GM23248 (cell line): Measurements from ENCODE around the gene ERC2. TPM values are rescaled to one million over a fixed set of nuclear protein-coding genes. Genes with fewer than 3 reads are reported as not detected.

Experiments used
- DNase-seq: peaks from one replicate; pipeline ENCODE4 v3.0.0-alpha.2; 2015
- H2AFZ ChIP-seq: fragments of 200-600 bp; sonication (generic); 2 replicates; pipeline ENCODE4 v1.6.1; 2016; ENCODE audit warnings: antibody characterized with exemption
- H3F3A ChIP-seq: fragments of 200-600 bp; sonication (generic); 2 replicates; pipeline ENCODE4 v1.6.1; 2016; ENCODE audit warnings: mild to moderate bottlenecking, antibody characterized with exemption, mixed run types; ENCODE audit not compliant: insufficient read depth
- H3K27ac ChIP-seq: fragments of 200-600 bp; sonication (generic); 2 replicates; pipeline ENCODE4 v1.5.1; 2016; ENCODE audit warnings: mild to moderate bottlenecking
- H3K27me3 ChIP-seq: fragments of 200-600 bp; sonication (generic); replicated peaks from 2 replicates; pipeline ENCODE4 v1.6.1; 2016; ENCODE audit warnings: mild to moderate bottlenecking; ENCODE audit not compliant: insufficient read depth
- H3K36me3 ChIP-seq: fragments of 200-600 bp; sonication (generic); 2 replicates; pipeline ENCODE4 v1.6.1; 2016; ENCODE audit warnings: low read depth, mild to moderate bottlenecking
- H3K4me1 ChIP-seq: fragments of 200-600 bp; sonication (generic); 2 replicates; pipeline ENCODE4 v1.6.1; 2016; ENCODE audit warnings: mild to moderate bottlenecking; ENCODE audit not compliant: insufficient read depth
- H3K4me2 ChIP-seq: fragments of 200-600 bp; sonication (generic); one replicate; pipeline ENCODE4 v1.6.1; 2016; ENCODE audit warnings: mild to moderate bottlenecking; ENCODE audit not compliant: unreplicated experiment
- H3K4me3 ChIP-seq: fragments of 200-600 bp; sonication (generic); 2 replicates; pipeline ENCODE4 v1.5.1; 2016; ENCODE audit warnings: mild to moderate bottlenecking
- H3K79me2 ChIP-seq: fragments of 200-600 bp; sonication (generic); 2 replicates; pipeline ENCODE4 v1.6.1; 2016; ENCODE audit warnings: mild to moderate bottlenecking; ENCODE audit not compliant: insufficient read depth
- H3K9ac ChIP-seq: fragments of 200-600 bp; sonication (generic); 2 replicates; pipeline ENCODE4 v1.6.1; 2016; ENCODE audit warnings: mild to moderate bottlenecking
- H3K9me2 ChIP-seq: fragments of 200-600 bp; sonication (generic); 2 replicates; pipeline ENCODE4 v1.6.1; 2016; ENCODE audit warnings: mixed run types, mild to moderate bottlenecking, moderate library complexity; ENCODE audit not compliant: insufficient read depth
- H3K9me3 ChIP-seq: fragments of 200-600 bp; sonication (generic); one replicate; pipeline ENCODE4 v1.6.1; 2017; ENCODE audit warnings: low read depth
- H4K20me1 ChIP-seq: fragments of 200-600 bp; sonication (generic); 2 replicates; pipeline ENCODE4 v1.6.0; 2016; ENCODE audit not compliant: insufficient read depth
- EZH2 ChIP-seq: fragments of 200-600 bp; sonication (generic); IDR thresholded peaks from 2 replicates; pipeline ENCODE4 v1.6.1; 2018; ENCODE audit warnings: antibody characterized with exemption, mild to moderate bottlenecking; ENCODE audit not compliant: insufficient read depth, poor library complexity, severe bottlenecking
- EZH2phosphoT487 ChIP-seq: fragments of 200-600 bp; sonication (generic); IDR thresholded peaks from 2 replicates; pipeline ENCODE4 v1.6.1; 2018; ENCODE audit warnings: antibody characterized with exemption, moderate library complexity, mild to moderate bottlenecking, low read depth; ENCODE audit not compliant: insufficient read depth
- WGBS, 2 experiments: methylation state at CpG; one replicate each; pipeline ENCODE4 v1.1.6; 2015 to 2017; ENCODE audit warnings: low lambda C conversion rate in 2 of 2, low coverage in 1 of 2; ENCODE audit errors: missing lambda C conversion rate in 2 of 2; 5-methylcytosine and 5-hydroxymethylcytosine counted together
- in situ Hi-C: fragments of 300-500 bp; cut with MboI; formaldehyde crosslinking; loops from 2 replicates; pipeline ENCODE4 v1.15.0; 2020
- polyA plus RNA-seq: library from polyadenylated mRNA; unstranded; fragments of >200 nt; fragmentation: Nextera tagmentation; extraction: Ambion mirVana; gene quantifications from 2 replicates; pipeline ENCODE4 v1.2.1, GENCODE V29; 2016
- total RNA-seq: library from RNA; depleted of rRNA; stranded (reverse); fragments of >200 nt; shearing (Covaris generic); gene quantifications from 2 replicates; pipeline ENCODE4 v1.2.3, GENCODE V29; 2014

Gene ERC2
- total and polyA plus RNA-seq, 2 experiments from 2014 or later: not detected

- Histone ChIP-seq H2AFZ (no peak overlapping the region), H3K4me3 (no peak overlapping the region), H4K20me1 (no peaks in the 10 kb centered on the region), H3K36me3 (no peaks in the 10 kb centered on the region), H3K27me3 (no peaks in the 10 kb centered on the region; the same call in 1 of the 2 replicates), H3K9me2 (no peaks in the 10 kb centered on the region), H3F3A (no peaks in the 10 kb centered on the region), H3K4me1 (no peaks in the 10 kb centered on the region), H3K27ac (no peak overlapping the region), H3K9ac (no peak overlapping the region), H3K9me3 (no peaks in the 10 kb centered on the region), H3K79me2 (no peaks in the 10 kb centered on the region), H3K4me2 (no peak overlapping the region)
- WGBS, 2 experiments: 31 to 42% methylated on average over 4 of the region's 4 CpGs
- DNase-seq: no peak
- TF ChIP-seq EZH2phosphoT487 (no peak), EZH2 (no peak)
- in situ Hi-C loops: no loop called here
Observed at GRCh38 chr3:55946574-55947160, 521.6 kb downstream of the ERC2 start.

DNA sequence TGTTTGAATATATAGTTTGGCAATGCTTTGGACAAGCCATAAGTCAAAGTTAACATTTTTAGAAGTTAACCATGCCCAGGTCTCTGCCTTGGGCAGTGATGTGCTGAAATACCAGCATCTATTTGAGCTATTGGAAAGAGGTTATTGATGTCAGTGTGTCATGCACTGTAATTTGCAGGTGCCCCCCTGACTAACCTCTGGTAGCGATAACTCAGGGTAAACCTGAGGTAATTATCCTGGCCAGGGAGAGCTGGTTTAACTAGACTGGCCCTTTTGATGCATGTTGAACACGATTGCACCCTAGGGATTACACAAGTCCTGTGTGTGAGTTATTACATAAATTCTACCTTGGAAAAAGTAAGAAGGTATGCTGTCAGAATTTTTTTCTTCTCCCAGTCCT lies 525.4 kb downstream of the ERC2 start:
- Histone ChIP-seq H3K27me3 (no peaks in the 10 kb centered on the region; the same call in 1 of the 2 replicates), H3K4me2 (no peak overlapping the region), H3K27ac (no peak overlapping the region), H3K4me1 (no peaks in the 10 kb centered on the region), H4K20me1 (no peaks in the 10 kb centered on the region), H3K36me3 (no peaks in the 10 kb centered on the region), H3K9me3 (no peaks in the 10 kb centered on the region), H2AFZ (no peak overlapping the region), H3K4me3 (no peak overlapping the region), H3F3A (no peaks in the 10 kb centered on the region), H3K9me2 (no peaks in the 10 kb centered on the region), H3K9ac (no peak overlapping the region), H3K79me2 (no peaks in the 10 kb centered on the region)
- in situ Hi-C loops: no loop called here
- 44 to 48% methylated on average over 2 of the region's 2 CpGs for WGBS, 2 experiments
- DNase-seq: no peak
- TF ChIP-seq EZH2phosphoT487 (no peak), EZH2 (no peak)

DNA sequence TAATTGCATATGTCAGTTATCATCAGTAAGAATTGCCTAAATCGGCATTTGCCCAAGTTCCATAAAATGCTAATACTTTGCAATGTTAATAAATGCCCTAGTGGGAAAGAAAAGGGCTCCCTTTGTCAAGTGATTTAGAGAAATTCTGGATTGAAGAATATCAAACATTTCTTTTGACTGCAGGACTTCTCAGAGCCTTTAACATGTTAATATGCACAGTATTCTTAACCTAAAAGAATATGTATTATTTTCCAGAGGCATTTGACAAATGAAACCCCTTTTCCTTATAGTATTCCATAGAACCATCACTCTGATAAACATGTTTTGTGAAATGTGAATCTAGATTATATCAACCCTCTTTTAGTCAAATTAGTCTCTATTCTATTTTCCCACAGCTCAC lies 529.0 kb downstream of the ERC2 start:
- Histone ChIP-seq H3K36me3 (no peaks in the 10 kb centered on the region), H3K27me3 (no peaks in the 10 kb centered on the region; the same call in 1 of the 2 replicates), H3K4me3 (no peak overlapping the region), H2AFZ (no peak overlapping the region), H3K27ac (no peak overlapping the region), H3K9me2 (no peaks in the 10 kb centered on the region), H3K79me2 (no peaks in the 10 kb centered on the region), H3K9ac (no peak overlapping the region), H4K20me1 (no peaks in the 10 kb centered on the region), H3F3A (no peaks in the 10 kb centered on the region), H3K4me2 (no peak overlapping the region), H3K4me1 (no peaks in the 10 kb centered on the region), H3K9me3 (no peaks in the 10 kb centered on the region)
- in situ Hi-C loops: no loop called here
- no peak for DNase-seq
- WGBS, 2 experiments: 41 to 51% methylated on average over 1 of the region's 1 CpG
- no peak for TF ChIP-seq EZH2phosphoT487
- no peak for TF ChIP-seq EZH2

GRCh38 chr3:55937301-55937700 lies 531.0 kb downstream of the ERC2 start:
- Histone ChIP-seq H3K4me2 (no peak overlapping the region), H3K4me1 (no peaks in the 10 kb centered on the region), H3K27me3 (no peaks in the 10 kb centered on the region), H3K9me2 (no peaks in the 10 kb centered on the region), H3K36me3 (no peaks in the 10 kb centered on the region), H2AFZ (no peak overlapping the region), H3K9ac (no peak overlapping the region), H3K27ac (no peak overlapping the region), H4K20me1 (no peaks in the 10 kb centered on the region), H3F3A (no peaks in the 10 kb centered on the region), H3K79me2 (no peaks in the 10 kb centered on the region), H3K4me3 (no peak overlapping the region), H3K9me3 (no peaks in the 10 kb centered on the region)
- DNase-seq: no peak
- 21 to 29% methylated on average over 2 of the region's 2 CpGs for WGBS, 2 experiments
- TF ChIP-seq EZH2phosphoT487 (no peak), EZH2 (no peak)
- in situ Hi-C loops: no loop called here

DNA sequence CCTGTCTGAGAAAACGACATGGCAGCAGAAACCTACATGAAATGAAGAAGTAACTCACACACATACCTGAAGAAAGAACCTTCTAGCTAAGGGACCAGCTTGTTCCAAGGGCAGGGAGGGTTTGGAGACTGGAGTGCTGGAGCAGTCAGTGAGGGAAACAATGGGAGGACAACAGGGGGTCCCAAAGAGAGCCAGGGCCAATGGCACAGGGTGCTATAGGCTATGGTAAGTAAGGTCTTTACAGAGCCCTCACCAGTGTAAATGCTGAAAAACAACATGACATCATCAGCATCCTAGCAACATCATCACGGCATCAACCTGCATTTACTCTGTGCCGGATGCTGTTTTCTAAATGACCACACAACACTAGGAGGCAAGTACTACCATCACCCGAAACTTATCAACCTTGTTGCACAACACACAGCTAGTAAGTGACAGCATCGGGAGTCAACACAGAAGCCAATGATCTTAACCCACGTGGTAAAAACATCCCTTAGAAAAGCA lies 531.7 kb downstream of the ERC2 start:
- H3K36me3 ChIP-seq: no peaks in the 10 kb centered on the region
- no peaks in the 10 kb centered on the region for H3K27me3 ChIP-seq
- 35 to 40% methylated on average over 6 of the region's 6 CpGs for WGBS, 2 experiments
- H3K79me2 ChIP-seq: no peaks in the 10 kb centered on the region
- no peak overlapping the region for H3K4me2 ChIP-seq
- no peak overlapping the region for H3K9ac ChIP-seq
- no peak overlapping the region for H3K4me3 ChIP-seq
- in situ Hi-C loops: no loop called here
- no peak for DNase-seq
- H3K9me2 ChIP-seq: no peaks in the 10 kb centered on the region
- no peaks in the 10 kb centered on the region for H3K4me1 ChIP-seq
- no peak overlapping the region for H2AFZ ChIP-seq
- TF ChIP-seq EZH2: no peak
- no peak for TF ChIP-seq EZH2phosphoT487
- no peaks in the 10 kb centered on the region for H3K9me3 ChIP-seq
- no peak overlapping the region for H3K27ac ChIP-seq
- H3F3A ChIP-seq: no peaks in the 10 kb centered on the region
- H4K20me1 ChIP-seq: no peaks in the 10 kb centered on the region
